BJ (cell line): ENCODE measurements around the gene FRMD3. TPM values are rescaled to one million over a fixed set of nuclear protein-coding genes. Genes with fewer than 3 reads are reported as not detected.

Source experiments
- CTCF ChIA-PET: fragments of 350-600 bp; formaldehyde crosslinking; extraction: SDS; loops from one replicate; lab custom pipeline; 2021; ENCODE audit warnings: antibody characterized with exemption, inconsistent platforms; lab: Yijun Ruan, JAX
- POLR2A ChIA-PET: fragments of 300-600 bp; sonication (Branson Sonifier 250); formaldehyde crosslinking; extraction: SDS; loops from one replicate; lab custom pipeline; 2021; ENCODE audit warnings: antibody characterized with exemption; lab: Charles Lee
- DNase-seq: peaks from one replicate; pipeline ENCODE4 v3.0.0-alpha.2; 2011; ENCODE audit warnings: low read depth
- H3K27me3 ChIP-seq: 2 replicates; pipeline ENCODE4 v1.6.0; 2011; ENCODE audit warnings: low read length; ENCODE audit not compliant: control insufficient read depth, insufficient read depth
- H3K36me3 ChIP-seq: 2 replicates; pipeline ENCODE4 v1.5.1; 2011; ENCODE audit warnings: low read length; ENCODE audit not compliant: control insufficient read depth, insufficient read depth
- H3K4me3 ChIP-seq: 2 replicates; pipeline ENCODE4 v1.5.1; 2011; ENCODE audit warnings: low read depth, mild to moderate bottlenecking, control low read depth, low read length
- CTCF ChIP-seq: IDR thresholded peaks from 2 replicates; pipeline ENCODE4 v1.5.1; 2011; ENCODE audit warnings: low read depth, mild to moderate bottlenecking, control low read depth, inconsistent platforms, low read length, moderate library complexity; ENCODE audit not compliant: insufficient read depth
- polyA minus RNA-seq: library from RNA; depleted of rRNA, polyadenylated mRNA; stranded (reverse); fragments of >200 nt; gene quantifications from 2 replicates; pipeline ENCODE4 v1.2.3, GENCODE V29; 2011; rRNA and poly(A)+ RNA removed
- polyA plus RNA-seq: library from polyadenylated mRNA; depleted of rRNA; stranded (reverse); fragments of >200 nt; gene quantifications from 2 replicates; pipeline ENCODE4 v1.2.3, GENCODE V29; 2011; rRNA removed

FRMD3 gene
- 0.10 and 0.15 TPM in 2 replicates for polyA plus RNA-seq
- polyA minus RNA-seq = 0.52 and 0.82 TPM in 2 replicates

GRCh38 chr9:83538172-83538889 is at the start of gene FRMD3:
FRMD3 (minus strand) TSS chr9:83538401; CDS start chr9:83538231, 170 bp downstream.
- peak; percentile 77 for TF ChIP-seq CTCF
- peaks cover 10% of the 10 kb centered on the region for H3K27me3 ChIP-seq
- peak within 1 kb of the TSS; percentile 57 for H3K4me3 ChIP-seq
- peak; percentile 11 for DNase-seq
- POLR2A ChIA-PET = no interaction called here
- H3K36me3 ChIP-seq = no peaks in the 10 kb centered on the region
- CTCF ChIA-PET = interaction anchor here (0.7 to 2.0 kb wide), 7 partner anchors 12 to 208 kb away, joined by 3 to 15 read pairs (median 5); no protein-coding TSS in a partner anchor

GRCh38 chr9:83584995-83585394 is 46.8 kb upstream of the FRMD3 start:
- ChIA-PET POLR2A (no interaction called here), CTCF (interaction anchor here (0.9 to 1.4 kb wide), 4 partner anchors 10 to 34 kb away, joined by 3 to 6 read pairs (median 4); no protein-coding TSS in a partner anchor)
- no peak for DNase-seq
- no peaks in the 10 kb centered on the region for H3K36me3 ChIP-seq
- no peak overlapping the region for H3K4me3 ChIP-seq
- no peaks in the 10 kb centered on the region for H3K27me3 ChIP-seq
- no peak for TF ChIP-seq CTCF

- peak; percentile 83 for TF ChIP-seq CTCF
- POLR2A ChIA-PET = no interaction called here
- peak; percentile 10 for DNase-seq
- Histone ChIP-seq H3K27me3 (no peaks in the 10 kb centered on the region), H3K36me3 (no peaks in the 10 kb centered on the region), H3K4me3 (no peak overlapping the region)
- CTCF ChIA-PET = interaction anchor here (0.7 to 1.3 kb wide), 4 partner anchors 9 to 41 kb away, joined by 3 to 4 read pairs (median 4); no protein-coding TSS in a partner anchor
Observed at GRCh38 chr9:83583151-83584014, 45.2 kb upstream of the FRMD3 start.

- no peak for TF ChIP-seq CTCF
Observed at GRCh38 chr9:83582029-83582428, 43.8 kb upstream of the FRMD3 start.

GRCh38 chr9:83574482-83574881 is 36.3 kb upstream of the FRMD3 start:
- Histone ChIP-seq H3K27me3 (no peaks in the 10 kb centered on the region), H3K36me3 (no peaks in the 10 kb centered on the region), H3K4me3 (no peak overlapping the region)
- TF ChIP-seq CTCF = no peak
- no peak for DNase-seq
- ChIA-PET POLR2A (no interaction called here), CTCF (interaction anchor here (1.0 to 1.6 kb wide), 3 partner anchors 10 to 22 kb away, joined by 3 read pairs; no protein-coding TSS in a partner anchor)

More at GRCh38 chr9:83582029-83582428, 43.8 kb upstream of the FRMD3 start:
- H3K4me3 ChIP-seq = no peak overlapping the region
- ChIA-PET CTCF (no interaction called here), POLR2A (no interaction called here)
- H3K27me3 ChIP-seq = no peaks in the 10 kb centered on the region
- no peaks in the 10 kb centered on the region for H3K36me3 ChIP-seq
- no peak for DNase-seq
